OCI-LY1 (cell line): ENCODE results near the gene ZNF639.

Experiments used
- H2AFZ ChIP-seq: fragments of 200-600 bp; sonication (generic), shearing (Covaris generic); 2 replicates; pipeline ENCODE4 v1.6.0; 2014; ENCODE audit warnings: antibody characterized with exemption, mild to moderate bottlenecking, low read length
- H3F3A ChIP-seq: fragments of 200-600 bp; sonication (generic), shearing (Covaris generic); 2 replicates; pipeline ENCODE4 v1.6.0; 2014; ENCODE audit warnings: mild to moderate bottlenecking, antibody characterized with exemption, low read length, moderate library complexity; ENCODE audit not compliant: insufficient read depth
- H3K27ac ChIP-seq: fragments of 200-600 bp; sonication (generic); 2 replicates; pipeline ENCODE4 v1.5.1; 2014; ENCODE audit warnings: low read length, mixed run types, mild to moderate bottlenecking, low read depth; ENCODE audit not compliant: poor library complexity, severe bottlenecking
- H3K27me3 ChIP-seq: fragments of 200-600 bp; sonication (generic); 2 replicates; pipeline ENCODE4 v1.6.0; 2014; ENCODE audit warnings: antibody characterized with exemption, mild to moderate bottlenecking, low read length, moderate library complexity; ENCODE audit not compliant: insufficient read depth
- H3K36me3 ChIP-seq: fragments of 200-600 bp; sonication (generic); 2 replicates; pipeline ENCODE4 v1.6.1; 2014; ENCODE audit warnings: mild to moderate bottlenecking, antibody characterized with exemption, low read length, moderate library complexity, mixed read lengths; ENCODE audit not compliant: insufficient read depth
- H3K4me1 ChIP-seq: fragments of 200-600 bp; sonication (generic); 2 replicates; pipeline ENCODE4 v1.5.1; 2014; ENCODE audit warnings: mild to moderate bottlenecking, low read length, moderate library complexity; ENCODE audit not compliant: insufficient read depth, severe bottlenecking
- H3K4me2 ChIP-seq: fragments of 200-600 bp; sonication (generic), shearing (Covaris generic); 2 replicates; pipeline ENCODE4 v1.6.1; 2014; ENCODE audit warnings: low read length
- H3K4me3 ChIP-seq: fragments of 200-600 bp; sonication (generic); 2 replicates; pipeline ENCODE4 v1.5.1; 2014; ENCODE audit warnings: low read length, low read depth, mild to moderate bottlenecking, mixed read lengths; ENCODE audit not compliant: poor library complexity, severe bottlenecking
- H3K79me2 ChIP-seq: fragments of 200-600 bp; shearing (Covaris generic); 2 replicates; pipeline ENCODE4 v1.6.1; 2016; ENCODE audit warnings: mixed run types, low read length, mixed read lengths; ENCODE audit not compliant: insufficient read depth
- H3K9ac ChIP-seq: fragments of 200-600 bp; sonication (generic), shearing (Covaris generic); 2 replicates; pipeline ENCODE4 v1.6.1; 2014; ENCODE audit warnings: mild to moderate bottlenecking, low read length, mixed read lengths
- H3K9me2 ChIP-seq: fragments of 200-600 bp; sonication (generic), shearing (Covaris generic); 2 replicates; pipeline ENCODE4 v1.6.1; 2014; ENCODE audit warnings: low read depth, mild to moderate bottlenecking, low read length, mixed read lengths
- H3K9me3 ChIP-seq: fragments of 200-600 bp; shearing (Covaris generic); 2 replicates; pipeline ENCODE4 v1.6.1; 2014; ENCODE audit warnings: low read length, mixed read lengths
- H4K20me1 ChIP-seq: fragments of 200-600 bp; sonication (generic), shearing (Covaris generic); 2 replicates; pipeline ENCODE4 v1.6.0; 2016; ENCODE audit warnings: mild to moderate bottlenecking, low read length; ENCODE audit not compliant: insufficient read depth
- EZH2 ChIP-seq: fragments of 200-600 bp; sonication (generic), shearing (Covaris generic); IDR thresholded peaks from 2 replicates; pipeline ENCODE4 v1.8.0; 2017; ENCODE audit warnings: borderline replicate concordance, mixed run types, mild to moderate bottlenecking, antibody characterized with exemption, low read length, moderate library complexity, mixed read lengths
- TF ChIP-seq, protein P1 (sequence below): fragments of 200-600 bp; sonication (generic), shearing (Covaris generic); IDR thresholded peaks from 2 replicates; pipeline ENCODE4 v1.5.1; 2017; ENCODE audit warnings: mild to moderate bottlenecking, antibody characterized with exemption, low read length, moderate library complexity, mixed read lengths

ZNF639 gene

DNA sequence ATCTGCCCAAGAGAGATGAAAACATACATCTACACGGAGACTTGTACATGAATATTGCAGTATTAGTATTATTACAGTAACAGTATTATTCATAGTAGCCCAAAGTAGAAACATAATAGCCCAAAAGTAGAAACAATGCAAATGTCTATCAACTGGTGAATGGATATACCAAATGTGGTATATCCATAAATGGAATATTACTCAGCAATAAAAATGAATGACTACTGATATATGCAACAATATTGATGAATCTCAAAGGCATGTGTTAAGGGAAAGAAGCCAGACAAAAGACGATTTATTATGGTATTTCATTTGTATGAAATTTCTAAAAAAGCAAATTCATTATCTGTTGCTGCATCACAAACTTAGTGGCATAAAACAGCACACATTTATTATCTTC is 23.5 kb upstream of the ZNF639 start:
- no peaks in the 10 kb centered on the region for H3K79me2 ChIP-seq
- H2AFZ ChIP-seq, result no peak overlapping the region
- H3K9me3 ChIP-seq, result peaks cover 3% of the 10 kb centered on the region; the same call in 1 of the 2 replicates
- H4K20me1 ChIP-seq, result no peaks in the 10 kb centered on the region
- no peak overlapping the region for H3K4me2 ChIP-seq
- H3K27ac ChIP-seq, result no peak overlapping the region
- no peaks in the 10 kb centered on the region for H3K4me1 ChIP-seq
- no peaks in the 10 kb centered on the region for H3K9me2 ChIP-seq
- no peaks in the 10 kb centered on the region for H3F3A ChIP-seq
- no peak overlapping the region for H3K9ac ChIP-seq
- H3K36me3 ChIP-seq, result no peaks in the 10 kb centered on the region
- TF ChIP-seq, protein P1, sequence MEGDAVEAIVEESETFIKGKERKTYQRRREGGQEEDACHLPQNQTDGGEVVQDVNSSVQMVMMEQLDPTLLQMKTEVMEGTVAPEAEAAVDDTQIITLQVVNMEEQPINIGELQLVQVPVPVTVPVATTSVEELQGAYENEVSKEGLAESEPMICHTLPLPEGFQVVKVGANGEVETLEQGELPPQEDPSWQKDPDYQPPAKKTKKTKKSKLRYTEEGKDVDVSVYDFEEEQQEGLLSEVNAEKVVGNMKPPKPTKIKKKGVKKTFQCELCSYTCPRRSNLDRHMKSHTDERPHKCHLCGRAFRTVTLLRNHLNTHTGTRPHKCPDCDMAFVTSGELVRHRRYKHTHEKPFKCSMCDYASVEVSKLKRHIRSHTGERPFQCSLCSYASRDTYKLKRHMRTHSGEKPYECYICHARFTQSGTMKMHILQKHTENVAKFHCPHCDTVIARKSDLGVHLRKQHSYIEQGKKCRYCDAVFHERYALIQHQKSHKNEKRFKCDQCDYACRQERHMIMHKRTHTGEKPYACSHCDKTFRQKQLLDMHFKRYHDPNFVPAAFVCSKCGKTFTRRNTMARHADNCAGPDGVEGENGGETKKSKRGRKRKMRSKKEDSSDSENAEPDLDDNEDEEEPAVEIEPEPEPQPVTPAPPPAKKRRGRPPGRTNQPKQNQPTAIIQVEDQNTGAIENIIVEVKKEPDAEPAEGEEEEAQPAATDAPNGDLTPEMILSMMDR, result no peak
- no peak for TF ChIP-seq EZH2
- H3K4me3 ChIP-seq, result no peak overlapping the region
- no peaks in the 10 kb centered on the region for H3K27me3 ChIP-seq

DNA sequence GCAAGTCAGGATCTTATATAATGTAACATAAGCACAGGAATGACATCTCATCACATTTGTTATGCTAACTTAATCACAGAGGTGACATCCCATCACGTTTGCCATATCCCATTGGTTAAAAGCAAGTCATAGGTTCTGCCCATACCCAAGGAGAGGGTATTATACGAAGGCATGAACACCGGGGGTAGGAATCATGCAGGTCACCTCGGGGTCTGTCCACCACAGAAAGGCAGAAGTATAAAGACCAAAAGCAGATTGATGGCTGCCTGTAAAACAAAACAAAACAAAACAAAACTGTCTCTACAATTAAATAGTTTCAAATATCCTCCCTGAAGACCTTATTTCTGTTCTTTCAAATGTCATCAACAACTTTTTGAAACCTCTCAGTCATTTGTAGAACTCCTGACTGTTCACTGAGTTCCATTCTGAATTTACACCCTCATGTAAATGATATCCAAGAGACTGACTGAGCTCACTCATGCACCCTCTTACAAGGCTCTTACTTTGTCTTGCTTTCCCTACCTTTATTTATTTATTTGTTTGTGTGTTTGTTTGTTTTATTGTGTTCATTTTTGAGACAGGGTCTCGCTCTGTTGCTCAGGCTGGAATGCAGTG is 22.7 kb upstream of the ZNF639 start:
- Histone ChIP-seq H3K36me3 (no peaks in the 10 kb centered on the region), H2AFZ (no peak overlapping the region), H3K4me3 (no peak overlapping the region), H3F3A (no peaks in the 10 kb centered on the region), H3K27ac (no peak overlapping the region), H4K20me1 (no peaks in the 10 kb centered on the region), H3K4me1 (no peaks in the 10 kb centered on the region), H3K9me3 (peaks cover 3% of the 10 kb centered on the region; the same call in 1 of the 2 replicates), H3K9me2 (no peaks in the 10 kb centered on the region), H3K9ac (no peak overlapping the region), H3K4me2 (no peak overlapping the region), H3K79me2 (no peaks in the 10 kb centered on the region), H3K27me3 (no peaks in the 10 kb centered on the region)
- TF ChIP-seq EZH2, result no peak
- TF ChIP-seq, protein P1, result no peak

DNA sequence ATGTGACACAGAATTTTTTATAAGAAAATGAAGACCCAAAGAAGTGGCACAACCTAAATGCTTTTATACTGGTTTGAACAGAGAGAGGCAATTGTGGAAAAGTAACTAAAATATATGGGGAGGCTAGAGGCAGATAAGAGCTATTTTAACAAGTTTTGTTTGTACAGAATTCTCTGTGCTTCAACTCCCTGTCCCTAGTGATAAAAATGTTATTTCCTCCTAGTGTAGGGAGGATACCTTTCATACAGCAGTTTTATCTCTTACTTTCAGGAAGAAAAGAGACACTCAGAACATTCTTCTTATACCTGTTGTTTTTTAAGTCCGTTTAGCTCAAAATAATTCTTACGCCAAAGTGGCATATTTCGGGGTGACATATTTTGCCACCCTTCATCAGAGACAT is 21.2 kb upstream of the ZNF639 start:
- no peaks in the 10 kb centered on the region for H3F3A ChIP-seq
- no peak overlapping the region for H3K4me2 ChIP-seq

More for the DNA sequence above, 21.2 kb upstream of the ZNF639 start:
- Histone ChIP-seq H3K9ac (no peak overlapping the region), H3K9me2 (no peaks in the 10 kb centered on the region), H3K27me3 (no peaks in the 10 kb centered on the region), H3K4me1 (no peaks in the 10 kb centered on the region), H3K9me3 (peaks cover 3% of the 10 kb centered on the region; the same call in 1 of the 2 replicates), H2AFZ (no peak overlapping the region), H3K79me2 (no peaks in the 10 kb centered on the region), H3K27ac (no peak overlapping the region), H3K36me3 (no peaks in the 10 kb centered on the region), H4K20me1 (no peaks in the 10 kb centered on the region), H3K4me3 (no peak overlapping the region)
- TF ChIP-seq EZH2, result no peak
- TF ChIP-seq, protein P1, result no peak
